Measurements from ENCODE around the gene CTNND2.

Gene CTNND2

GRCh38 chr5:11904265-11904906 lies at the start of gene CTNND2:
Gene CTNND2 (minus strand): TSS chr5:11904446. CDS start chr5:11903853, 593 bp downstream.
- DNase-seq (ENCODE audit: low read depth) = no peak

GRCh38 chr5:11946317-11946716 lies 42.1 kb upstream of the CTNND2 start:
- no peak for DNase-seq (ENCODE audit: low read depth)

GRCh38 chr5:11941566-11941965 lies 37.3 kb upstream of the CTNND2 start:
- DNase-seq (ENCODE audit: low read depth) = no peak

GRCh38 chr5:11931638-11932037 lies 27.4 kb upstream of the CTNND2 start:
- DNase-seq (ENCODE audit: low read depth) = no peak

- DNase-seq (ENCODE audit: low read depth) = no peak
Measured at GRCh38 chr5:11928909-11929308, 24.7 kb upstream of the CTNND2 start.

- no peak for DNase-seq (ENCODE audit: low read depth)
Measured at GRCh38 chr5:11925701-11926100, 21.5 kb upstream of the CTNND2 start.

GRCh38 chr5:11922394-11922793 lies 18.1 kb upstream of the CTNND2 start:
- DNase-seq (ENCODE audit: low read depth) = no peak

GRCh38 chr5:11918463-11919045 lies 14.3 kb upstream of the CTNND2 start:
- DNase-seq (ENCODE audit: low read depth) = no peak

GRCh38 chr5:11909471-11909870 lies 5.2 kb upstream of the CTNND2 start:
- DNase-seq (ENCODE audit: low read depth) = no peak

GRCh38 chr5:11906497-11906896 lies 2.3 kb upstream of the CTNND2 start:
- no peak for DNase-seq (ENCODE audit: low read depth)

- DNase-seq (ENCODE audit: low read depth) = no peak
Measured at GRCh38 chr5:11905206-11905605, 960 bp upstream of the CTNND2 start.

- DNase-seq (ENCODE audit: low read depth) = no peak
Measured at GRCh38 chr5:11903614-11904264, 507 bp downstream of the CTNND2 start.

- DNase-seq (ENCODE audit: low read depth) = no peak
Measured at GRCh38 chr5:11903121-11903613, 1.1 kb downstream of the CTNND2 start.

GRCh38 chr5:11902201-11902619 lies 2.0 kb downstream of the CTNND2 start:
- no peak for DNase-seq (ENCODE audit: low read depth)

GRCh38 chr5:11898787-11899186 lies 5.5 kb downstream of the CTNND2 start:
- no peak for DNase-seq (ENCODE audit: low read depth)

- DNase-seq (ENCODE audit: low read depth) = no peak
Measured at GRCh38 chr5:11897781-11898180, 6.5 kb downstream of the CTNND2 start.

- no peak for DNase-seq (ENCODE audit: low read depth)
Measured at GRCh38 chr5:11894992-11895391, 9.3 kb downstream of the CTNND2 start.

GRCh38 chr5:11892832-11893231 lies 11.4 kb downstream of the CTNND2 start:
- DNase-seq (ENCODE audit: low read depth) = no peak

- DNase-seq (ENCODE audit: low read depth) = no peak
Measured at GRCh38 chr5:11890777-11891176, 13.5 kb downstream of the CTNND2 start.

GRCh38 chr5:11888221-11888620 lies 16.0 kb downstream of the CTNND2 start:
- no peak for DNase-seq (ENCODE audit: low read depth)

- DNase-seq (ENCODE audit: low read depth) = no peak
Measured at GRCh38 chr5:11878814-11879213, 25.4 kb downstream of the CTNND2 start.

- DNase-seq (ENCODE audit: low read depth) = no peak
Measured at GRCh38 chr5:11873587-11873986, 30.7 kb downstream of the CTNND2 start.

- no peak for DNase-seq (ENCODE audit: low read depth)
Measured at GRCh38 chr5:11869203-11869602, 35.0 kb downstream of the CTNND2 start.

All from stimulated activated CD8-positive, alpha-beta memory T cell treated with anti-CD3 and anti-CD28 coated beads, Interleukin-4, amount 100 ng/mL, for 24 hours (primary cell).